ENCODE measurements around the gene SEL1L3. TPM values are rescaled to one million over a fixed set of nuclear protein-coding genes. Genes with fewer than 3 reads are reported as not detected.

Gene SEL1L3
- total and polyA plus RNA-seq, 9 of the 15 experiments (the other 6 are each of a cell fraction or from before 2014, with no cell fraction given): 10.0 to 44.3 (median 21.6) TPM

DNA sequence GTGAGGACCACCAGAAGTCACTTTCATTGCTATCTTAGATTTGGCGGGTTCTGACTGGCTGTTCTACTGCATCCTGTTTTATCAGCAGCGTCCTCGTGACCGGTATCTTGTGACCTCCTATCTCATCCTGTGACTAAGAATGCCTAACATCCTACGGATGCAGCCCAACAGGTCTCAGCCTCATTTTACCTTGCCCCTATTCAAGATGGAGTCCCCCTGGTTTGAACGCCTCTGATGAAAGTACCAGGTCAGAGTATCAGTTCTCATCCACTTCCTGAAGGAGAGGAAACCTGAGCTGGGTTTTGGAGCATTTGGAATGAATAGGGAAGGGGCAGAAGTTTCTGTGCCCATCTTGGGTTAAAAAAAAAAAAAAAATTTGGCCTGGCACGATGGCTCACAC lies 136.9 kb downstream of the SEL1L3 start (continued):
- TF ChIP-seq, protein P1, sequence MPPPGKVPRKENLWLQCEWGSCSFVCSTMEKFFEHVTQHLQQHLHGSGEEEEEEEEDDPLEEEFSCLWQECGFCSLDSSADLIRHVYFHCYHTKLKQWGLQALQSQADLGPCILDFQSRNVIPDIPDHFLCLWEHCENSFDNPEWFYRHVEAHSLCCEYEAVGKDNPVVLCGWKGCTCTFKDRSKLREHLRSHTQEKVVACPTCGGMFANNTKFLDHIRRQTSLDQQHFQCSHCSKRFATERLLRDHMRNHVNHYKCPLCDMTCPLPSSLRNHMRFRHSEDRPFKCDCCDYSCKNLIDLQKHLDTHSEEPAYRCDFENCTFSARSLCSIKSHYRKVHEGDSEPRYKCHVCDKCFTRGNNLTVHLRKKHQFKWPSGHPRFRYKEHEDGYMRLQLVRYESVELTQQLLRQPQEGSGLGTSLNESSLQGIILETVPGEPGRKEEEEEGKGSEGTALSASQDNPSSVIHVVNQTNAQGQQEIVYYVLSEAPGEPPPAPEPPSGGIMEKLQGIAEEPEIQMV (tag; conservative IDR thresholded peaks at IDR 0.05; ENCODE audit: low read depth): no peak
- TF ChIP-seq, protein P2, sequence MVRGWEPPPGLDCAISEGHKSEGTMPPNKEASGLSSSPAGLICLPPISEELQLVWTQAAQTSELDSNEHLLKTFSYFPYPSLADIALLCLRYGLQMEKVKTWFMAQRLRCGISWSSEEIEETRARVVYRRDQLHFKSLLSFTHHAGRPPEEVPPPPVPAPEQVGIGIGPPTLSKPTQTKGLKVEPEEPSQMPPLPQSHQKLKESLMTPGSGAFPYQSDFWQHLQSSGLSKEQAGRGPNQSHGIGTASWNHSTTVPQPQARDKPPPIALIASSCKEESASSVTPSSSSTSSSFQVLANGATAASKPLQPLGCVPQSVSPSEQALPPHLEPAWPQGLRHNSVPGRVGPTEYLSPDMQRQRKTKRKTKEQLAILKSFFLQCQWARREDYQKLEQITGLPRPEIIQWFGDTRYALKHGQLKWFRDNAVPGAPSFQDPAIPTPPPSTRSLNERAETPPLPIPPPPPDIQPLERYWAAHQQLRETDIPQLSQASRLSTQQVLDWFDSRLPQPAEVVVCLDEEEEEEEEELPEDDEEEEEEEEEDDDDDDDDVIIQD (CRISPR knock-in tag; IDR thresholded peaks at IDR 0.05): 0 out of 2 replicates have a peak, but pooled peaks have one; percentile 61
- TF ChIP-seq, protein P3, sequence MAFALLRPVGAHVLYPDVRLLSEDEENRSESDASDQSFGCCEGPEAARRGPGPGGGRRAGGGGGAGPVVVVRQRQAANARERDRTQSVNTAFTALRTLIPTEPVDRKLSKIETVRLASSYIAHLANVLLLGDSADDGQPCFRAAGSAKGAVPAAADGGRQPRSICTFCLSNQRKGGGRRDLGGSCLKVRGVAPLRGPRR (CRISPR knock-in tag; IDR thresholded peaks at IDR 0.05): no peak
- TF ChIP-seq DACH1 (IDR thresholded peaks at IDR 0.05; ENCODE audit: partially characterized antibody) (no peak), ZNF175 (CRISPR knock-in tag; IDR thresholded peaks at IDR 0.05; ENCODE audit: low read depth) (peak; percentile 87; the same call in 1 of the 2 replicates), ZNF384 (IDR thresholded peaks at IDR 0.05; ENCODE audit: low read depth, low read length) (no peak), RUNX1 (IDR thresholded peaks at IDR 0.05; ENCODE audit: low read depth) (no peak), GABPB1 (CRISPR knock-in tag; IDR thresholded peaks at IDR 0.05) (no peak), PML (IDR thresholded peaks at IDR 0.05; ENCODE audit: low read length) (no peak), POLR2G (IDR thresholded peaks at IDR 0.05; ENCODE audit: low read depth, low read length) (no peak), ZNF140 (CRISPR knock-in tag; IDR thresholded peaks at IDR 0.05) (no peak), KLF6 (CRISPR knock-in tag; IDR thresholded peaks at IDR 0.05; ENCODE audit: borderline replicate concordance) (peak; percentile 56; the same call in 1 of the 2 replicates), PRPF4 (IDR thresholded peaks at IDR 0.05; ENCODE audit: insufficient read depth, low read depth, low read length, poor library complexity, severe bottlenecking) (no peak), FOSL1 (tag; conservative IDR thresholded peaks at IDR 0.05) (peak; percentile 49)
- TF ChIP-seq, protein P4, sequence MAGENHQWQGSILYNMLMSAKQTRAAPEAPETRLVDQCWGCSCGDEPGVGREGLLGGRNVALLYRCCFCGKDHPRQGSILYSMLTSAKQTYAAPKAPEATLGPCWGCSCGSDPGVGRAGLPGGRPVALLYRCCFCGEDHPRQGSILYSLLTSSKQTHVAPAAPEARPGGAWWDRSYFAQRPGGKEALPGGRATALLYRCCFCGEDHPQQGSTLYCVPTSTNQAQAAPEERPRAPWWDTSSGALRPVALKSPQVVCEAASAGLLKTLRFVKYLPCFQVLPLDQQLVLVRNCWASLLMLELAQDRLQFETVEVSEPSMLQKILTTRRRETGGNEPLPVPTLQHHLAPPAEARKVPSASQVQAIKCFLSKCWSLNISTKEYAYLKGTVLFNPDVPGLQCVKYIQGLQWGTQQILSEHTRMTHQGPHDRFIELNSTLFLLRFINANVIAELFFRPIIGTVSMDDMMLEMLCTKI (IDR thresholded peaks at IDR 0.05; ENCODE audit: partially characterized antibody): no peak
- TF ChIP-seq, protein P5, sequence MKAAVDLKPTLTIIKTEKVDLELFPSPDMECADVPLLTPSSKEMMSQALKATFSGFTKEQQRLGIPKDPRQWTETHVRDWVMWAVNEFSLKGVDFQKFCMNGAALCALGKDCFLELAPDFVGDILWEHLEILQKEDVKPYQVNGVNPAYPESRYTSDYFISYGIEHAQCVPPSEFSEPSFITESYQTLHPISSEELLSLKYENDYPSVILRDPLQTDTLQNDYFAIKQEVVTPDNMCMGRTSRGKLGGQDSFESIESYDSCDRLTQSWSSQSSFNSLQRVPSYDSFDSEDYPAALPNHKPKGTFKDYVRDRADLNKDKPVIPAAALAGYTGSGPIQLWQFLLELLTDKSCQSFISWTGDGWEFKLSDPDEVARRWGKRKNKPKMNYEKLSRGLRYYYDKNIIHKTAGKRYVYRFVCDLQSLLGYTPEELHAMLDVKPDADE (conservative IDR thresholded peaks at IDR 0.05; ENCODE audit: control insufficient read depth, low read depth, low read length): no peak
- TF ChIP-seq, protein P6, sequence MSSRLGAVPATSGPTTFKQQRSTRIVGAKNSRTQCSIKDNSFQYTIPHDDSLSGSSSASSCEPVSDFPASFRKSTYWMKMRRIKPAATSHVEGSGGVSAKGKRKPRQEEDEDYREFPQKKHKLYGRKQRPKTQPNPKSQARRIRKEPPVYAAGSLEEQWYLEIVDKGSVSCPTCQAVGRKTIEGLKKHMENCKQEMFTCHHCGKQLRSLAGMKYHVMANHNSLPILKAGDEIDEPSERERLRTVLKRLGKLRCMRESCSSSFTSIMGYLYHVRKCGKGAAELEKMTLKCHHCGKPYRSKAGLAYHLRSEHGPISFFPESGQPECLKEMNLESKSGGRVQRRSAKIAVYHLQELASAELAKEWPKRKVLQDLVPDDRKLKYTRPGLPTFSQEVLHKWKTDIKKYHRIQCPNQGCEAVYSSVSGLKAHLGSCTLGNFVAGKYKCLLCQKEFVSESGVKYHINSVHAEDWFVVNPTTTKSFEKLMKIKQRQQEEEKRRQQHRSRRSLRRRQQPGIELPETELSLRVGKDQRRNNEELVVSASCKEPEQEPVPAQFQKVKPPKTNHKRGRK (tag; IDR thresholded peaks at IDR 0.05): no peak
- TF ChIP-seq, protein P7, sequence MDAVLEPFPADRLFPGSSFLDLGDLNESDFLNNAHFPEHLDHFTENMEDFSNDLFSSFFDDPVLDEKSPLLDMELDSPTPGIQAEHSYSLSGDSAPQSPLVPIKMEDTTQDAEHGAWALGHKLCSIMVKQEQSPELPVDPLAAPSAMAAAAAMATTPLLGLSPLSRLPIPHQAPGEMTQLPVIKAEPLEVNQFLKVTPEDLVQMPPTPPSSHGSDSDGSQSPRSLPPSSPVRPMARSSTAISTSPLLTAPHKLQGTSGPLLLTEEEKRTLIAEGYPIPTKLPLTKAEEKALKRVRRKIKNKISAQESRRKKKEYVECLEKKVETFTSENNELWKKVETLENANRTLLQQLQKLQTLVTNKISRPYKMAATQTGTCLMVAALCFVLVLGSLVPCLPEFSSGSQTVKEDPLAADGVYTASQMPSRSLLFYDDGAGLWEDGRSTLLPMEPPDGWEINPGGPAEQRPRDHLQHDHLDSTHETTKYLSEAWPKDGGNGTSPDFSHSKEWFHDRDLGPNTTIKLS (IDR thresholded peaks at IDR 0.05; ENCODE audit: borderline replicate concordance, low read depth): no peak
